ENCODE results near the gene SIK1.

SIK1 gene

DNA sequence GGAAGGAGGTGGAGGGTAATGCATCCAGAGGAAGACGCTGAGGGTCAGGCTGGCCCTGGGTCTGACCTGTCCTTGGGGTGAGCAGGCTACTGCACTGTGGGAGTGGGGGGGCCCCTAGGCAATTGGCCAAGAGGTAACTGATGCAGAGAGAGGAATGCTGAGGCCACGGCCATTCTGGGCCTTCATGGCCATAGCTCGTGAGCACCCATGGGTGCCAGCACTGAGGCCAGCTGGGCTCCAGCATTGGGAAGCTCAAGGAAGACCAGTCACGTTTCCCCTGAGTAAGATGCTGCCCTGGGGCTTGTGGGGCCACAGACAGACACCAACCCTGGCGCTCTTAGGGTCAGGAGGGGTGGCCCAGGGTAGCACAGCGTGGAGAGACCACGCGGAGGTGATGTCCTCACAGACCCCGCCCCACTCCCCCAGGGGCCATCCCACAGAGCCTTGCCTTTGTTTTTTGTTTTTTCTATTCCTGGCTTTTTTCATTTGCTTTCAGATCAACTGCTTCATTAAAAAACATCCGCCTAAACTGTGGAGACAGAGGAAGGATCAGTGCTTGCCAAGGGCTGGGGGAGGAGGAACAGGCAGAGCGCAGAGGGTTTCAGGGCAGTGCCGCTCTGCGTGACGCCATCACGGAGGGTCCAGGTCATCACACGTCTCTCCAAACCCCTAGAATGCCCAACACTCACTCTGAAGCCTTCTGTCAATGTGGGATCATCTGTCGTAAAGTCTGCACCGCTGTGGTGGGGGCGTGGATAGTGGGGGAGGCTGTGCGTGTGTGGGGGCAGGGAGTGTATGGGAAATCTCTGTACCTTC is 61.1 kb downstream of the SIK1 start:
- DNase-seq (ENCODE audit: low read depth): no peak
- TF ChIP-seq, protein P1, sequence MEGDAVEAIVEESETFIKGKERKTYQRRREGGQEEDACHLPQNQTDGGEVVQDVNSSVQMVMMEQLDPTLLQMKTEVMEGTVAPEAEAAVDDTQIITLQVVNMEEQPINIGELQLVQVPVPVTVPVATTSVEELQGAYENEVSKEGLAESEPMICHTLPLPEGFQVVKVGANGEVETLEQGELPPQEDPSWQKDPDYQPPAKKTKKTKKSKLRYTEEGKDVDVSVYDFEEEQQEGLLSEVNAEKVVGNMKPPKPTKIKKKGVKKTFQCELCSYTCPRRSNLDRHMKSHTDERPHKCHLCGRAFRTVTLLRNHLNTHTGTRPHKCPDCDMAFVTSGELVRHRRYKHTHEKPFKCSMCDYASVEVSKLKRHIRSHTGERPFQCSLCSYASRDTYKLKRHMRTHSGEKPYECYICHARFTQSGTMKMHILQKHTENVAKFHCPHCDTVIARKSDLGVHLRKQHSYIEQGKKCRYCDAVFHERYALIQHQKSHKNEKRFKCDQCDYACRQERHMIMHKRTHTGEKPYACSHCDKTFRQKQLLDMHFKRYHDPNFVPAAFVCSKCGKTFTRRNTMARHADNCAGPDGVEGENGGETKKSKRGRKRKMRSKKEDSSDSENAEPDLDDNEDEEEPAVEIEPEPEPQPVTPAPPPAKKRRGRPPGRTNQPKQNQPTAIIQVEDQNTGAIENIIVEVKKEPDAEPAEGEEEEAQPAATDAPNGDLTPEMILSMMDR (conservative IDR thresholded peaks at IDR 0.05; ENCODE audit: low read length): no peak
- H3K4me3 ChIP-seq (ENCODE audit: low read length): no peak overlapping the region

- TF ChIP-seq, protein P1 (conservative IDR thresholded peaks at IDR 0.05; ENCODE audit: low read length): no peak
- DNase-seq (ENCODE audit: low read depth): no peak
- no peak overlapping the region for H3K4me3 ChIP-seq (ENCODE audit: low read length)
Observed at GRCh38 chr21:43364851-43365424, 62.0 kb downstream of the SIK1 start.

All from AG10803 (cell line).